Neural cell (in vitro differentiated cells): ENCODE measurements around the gene DNAJC5. TPM values are rescaled to one million over a fixed set of nuclear protein-coding genes. Genes with fewer than 3 reads are reported as not detected.

ENCODE experiments used
- H2AFZ ChIP-seq: fragments of 200-600, 300-800 bp; sonication (generic), shearing (Covaris generic); 2 replicates; pipeline ENCODE4 v1.6.0; 2014; ENCODE audit warnings: low read depth, mild to moderate bottlenecking, antibody characterized with exemption, low read length, moderate library complexity
- H3F3A ChIP-seq: fragments of 200-600 bp; shearing (Covaris generic); 2 replicates; pipeline ENCODE4 v1.6.1; 2016; ENCODE audit warnings: mild to moderate bottlenecking, moderate library complexity, mixed read lengths, antibody characterized with exemption, low read length; ENCODE audit not compliant: insufficient read depth, poor library complexity, severe bottlenecking
- H3K27ac ChIP-seq: fragments of 200-600, 300-800 bp; sonication (generic), shearing (Covaris generic); 2 replicates; pipeline ENCODE4 v1.5.1; 2014; ENCODE audit warnings: mild to moderate bottlenecking, low read length, moderate library complexity
- H3K27me3 ChIP-seq: fragments of 300-800, 200-600 bp; sonication (generic), shearing (Covaris generic); 2 replicates; pipeline ENCODE4 v1.6.0; 2014; ENCODE audit warnings: mild to moderate bottlenecking, low read depth, low read length, moderate library complexity; ENCODE audit not compliant: insufficient read depth
- H3K36me3 ChIP-seq: fragments of 300-800, 200-600 bp; sonication (generic), shearing (Covaris generic); 2 replicates; pipeline ENCODE4 v1.5.1; 2014; ENCODE audit warnings: mild to moderate bottlenecking, antibody characterized with exemption, low read length, moderate library complexity; ENCODE audit not compliant: insufficient read depth
- H3K4me2 ChIP-seq: fragments of 300-800, 200-600 bp; sonication (generic), shearing (Covaris generic); 2 replicates; pipeline ENCODE4 v1.6.0; 2014; ENCODE audit warnings: mild to moderate bottlenecking, low read length
- H3K4me3 ChIP-seq: fragments of 300-800, 200-600 bp; sonication (generic), shearing (Covaris generic); 2 replicates; pipeline ENCODE4 v1.5.1; 2014; ENCODE audit warnings: mild to moderate bottlenecking, low read length, moderate library complexity
- H3K79me2 ChIP-seq: fragments of 200-600 bp; shearing (Covaris generic); replicated peaks from 2 replicates; pipeline ENCODE4 v1.6.0; 2014; ENCODE audit warnings: mild to moderate bottlenecking, low read length, moderate library complexity; ENCODE audit not compliant: insufficient read depth
- H3K9ac ChIP-seq: fragments of 300-800, 200-600 bp; sonication (generic), shearing (Covaris generic); 2 replicates; pipeline ENCODE4 v1.6.1; 2016; ENCODE audit warnings: mild to moderate bottlenecking, low read length, mixed read lengths
- H3K9me2 ChIP-seq: fragments of 200-600 bp; shearing (Covaris generic); 2 replicates; pipeline ENCODE4 v1.6.1; 2016; ENCODE audit warnings: mild to moderate bottlenecking, low read length, mixed read lengths; ENCODE audit not compliant: insufficient read depth
- H3K9me3 ChIP-seq: fragments of 200-600, 300-800 bp; sonication (generic), shearing (Covaris generic); 2 replicates; pipeline ENCODE4 v1.6.1; 2016; ENCODE audit warnings: mild to moderate bottlenecking, mixed run types, low read length, moderate library complexity, mixed read lengths
- H4K20me1 ChIP-seq: fragments of 200-600 bp; shearing (Covaris generic); 2 replicates; pipeline ENCODE4 v1.6.1; 2016; ENCODE audit warnings: mild to moderate bottlenecking, mixed run types; ENCODE audit not compliant: insufficient read depth
- CTCF ChIP-seq: fragments of 450-650 bp; IDR thresholded peaks from 2 replicates; pipeline ENCODE4 v1.5.1; 2014; ENCODE audit warnings: antibody characterized with exemption, mild to moderate bottlenecking, moderate library complexity; ENCODE audit not compliant: poor library complexity, severe bottlenecking
- EP300 ChIP-seq: fragments of 450-650 bp; conservative IDR thresholded peaks from 2 replicates; pipeline ENCODE4 v1.6.1; 2014; ENCODE audit warnings: antibody characterized with exemption, mild to moderate bottlenecking, moderate library complexity; ENCODE audit not compliant: poor library complexity, severe bottlenecking
- EZH2 ChIP-seq: fragments of 200-600, 300-800 bp; shearing (Covaris generic), sonication (generic); IDR thresholded peaks from 2 replicates; pipeline ENCODE4 v1.6.1; 2014; ENCODE audit warnings: antibody characterized with exemption, low read length, borderline replicate concordance, mild to moderate bottlenecking; ENCODE audit not compliant: insufficient read depth, poor library complexity, severe bottlenecking
- MXI1 ChIP-seq: fragments of 450-650 bp; conservative IDR thresholded peaks from 2 replicates; pipeline ENCODE4 v1.6.1; 2014; ENCODE audit warnings: antibody characterized with exemption, mild to moderate bottlenecking; ENCODE audit not compliant: poor library complexity, severe bottlenecking
- POLR2AphosphoS5 ChIP-seq: IDR thresholded peaks from 2 replicates; pipeline ENCODE4 v1.6.1; 2012
- RAD21 ChIP-seq: fragments of 450-650 bp; conservative IDR thresholded peaks from 2 replicates; pipeline ENCODE4 v1.6.1; 2014; ENCODE audit warnings: antibody characterized with exemption, mild to moderate bottlenecking, moderate library complexity
- SMC3 ChIP-seq: fragments of 450-650 bp; conservative IDR thresholded peaks from 2 replicates; pipeline ENCODE4 v1.6.1; 2014; ENCODE audit warnings: antibody characterized with exemption, mild to moderate bottlenecking, moderate library complexity; ENCODE audit not compliant: poor library complexity
- TAF1 ChIP-seq: IDR thresholded peaks from 2 replicates; pipeline ENCODE4 v1.6.1; 2012; ENCODE audit warnings: low read depth
- polyA plus RNA-seq: library from polyadenylated mRNA; depleted of rRNA; stranded (reverse); fragments of >200 nt; gene quantifications from 2 replicates; pipeline ENCODE4 v1.2.3, GENCODE V29; 2014
- TF ChIP-seq, protein P1 (sequence below): IDR thresholded peaks from 2 replicates; pipeline ENCODE4 v1.6.1; 2012; ENCODE audit warnings: borderline replicate concordance

The DNAJC5 gene
- polyA plus RNA-seq, 1 donor from 2014 or later: 82.8 TPM

GRCh38 chr20:63876489-63877036 is 18.4 kb upstream of the DNAJC5 start:
- Histone ChIP-seq H3K9me2 (no peaks in the 10 kb centered on the region), H3K4me2 (no peak overlapping the region), H3K27ac (no peak overlapping the region), H4K20me1 (no peaks in the 10 kb centered on the region), H3K9me3 (no peaks in the 10 kb centered on the region), H3K79me2 (no peaks in the 10 kb centered on the region), H3F3A (no peaks in the 10 kb centered on the region), H3K9ac (no peak overlapping the region), H2AFZ (no peak overlapping the region), H3K36me3 (no peaks in the 10 kb centered on the region), H3K4me3 (no peak overlapping the region), H3K27me3 (no peaks in the 10 kb centered on the region)
- TF ChIP-seq CTCF (no peak), EZH2 (no peak), RAD21 (no peak)
- TF ChIP-seq, protein P1, sequence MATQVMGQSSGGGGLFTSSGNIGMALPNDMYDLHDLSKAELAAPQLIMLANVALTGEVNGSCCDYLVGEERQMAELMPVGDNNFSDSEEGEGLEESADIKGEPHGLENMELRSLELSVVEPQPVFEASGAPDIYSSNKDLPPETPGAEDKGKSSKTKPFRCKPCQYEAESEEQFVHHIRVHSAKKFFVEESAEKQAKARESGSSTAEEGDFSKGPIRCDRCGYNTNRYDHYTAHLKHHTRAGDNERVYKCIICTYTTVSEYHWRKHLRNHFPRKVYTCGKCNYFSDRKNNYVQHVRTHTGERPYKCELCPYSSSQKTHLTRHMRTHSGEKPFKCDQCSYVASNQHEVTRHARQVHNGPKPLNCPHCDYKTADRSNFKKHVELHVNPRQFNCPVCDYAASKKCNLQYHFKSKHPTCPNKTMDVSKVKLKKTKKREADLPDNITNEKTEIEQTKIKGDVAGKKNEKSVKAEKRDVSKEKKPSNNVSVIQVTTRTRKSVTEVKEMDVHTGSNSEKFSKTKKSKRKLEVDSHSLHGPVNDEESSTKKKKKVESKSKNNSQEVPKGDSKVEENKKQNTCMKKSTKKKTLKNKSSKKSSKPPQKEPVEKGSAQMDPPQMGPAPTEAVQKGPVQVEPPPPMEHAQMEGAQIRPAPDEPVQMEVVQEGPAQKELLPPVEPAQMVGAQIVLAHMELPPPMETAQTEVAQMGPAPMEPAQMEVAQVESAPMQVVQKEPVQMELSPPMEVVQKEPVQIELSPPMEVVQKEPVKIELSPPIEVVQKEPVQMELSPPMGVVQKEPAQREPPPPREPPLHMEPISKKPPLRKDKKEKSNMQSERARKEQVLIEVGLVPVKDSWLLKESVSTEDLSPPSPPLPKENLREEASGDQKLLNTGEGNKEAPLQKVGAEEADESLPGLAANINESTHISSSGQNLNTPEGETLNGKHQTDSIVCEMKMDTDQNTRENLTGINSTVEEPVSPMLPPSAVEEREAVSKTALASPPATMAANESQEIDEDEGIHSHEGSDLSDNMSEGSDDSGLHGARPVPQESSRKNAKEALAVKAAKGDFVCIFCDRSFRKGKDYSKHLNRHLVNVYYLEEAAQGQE: no peak

DNA sequence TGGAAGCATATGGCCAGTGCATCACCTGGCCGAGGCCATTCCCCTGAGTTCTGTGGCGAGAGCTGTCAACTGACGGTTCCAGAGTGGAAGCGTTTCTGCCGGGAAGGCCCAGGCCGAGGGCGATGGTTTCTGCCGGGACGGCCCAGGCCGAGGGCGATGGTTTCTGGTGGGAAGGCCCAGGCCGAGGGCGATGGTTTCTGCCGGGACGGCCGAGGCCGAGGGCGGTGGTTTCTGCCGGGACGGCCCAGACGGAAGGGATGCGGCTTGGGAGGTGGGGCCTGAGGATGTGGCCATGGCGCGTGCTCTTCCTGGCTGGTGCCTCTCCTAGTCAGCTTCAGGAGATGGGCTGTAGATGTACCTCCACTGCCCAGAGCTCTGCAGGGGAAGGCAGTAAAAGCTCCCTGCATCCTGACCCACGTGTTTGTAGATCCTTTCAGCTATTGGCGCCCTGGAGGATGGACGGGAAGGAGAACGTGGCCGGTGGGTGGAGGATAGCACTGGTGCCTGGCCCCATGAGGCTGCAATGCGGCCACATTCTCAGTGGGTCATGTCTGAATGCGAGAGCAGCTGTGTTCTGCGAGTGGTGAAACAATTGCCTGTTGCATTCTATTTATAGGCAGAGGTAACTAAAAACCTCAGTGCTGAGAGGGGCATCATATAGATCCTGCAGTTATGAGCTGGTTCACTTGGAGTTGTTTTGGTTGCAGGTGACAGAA is 17.0 kb upstream of the DNAJC5 start:
- no peak overlapping the region for H3K4me3 ChIP-seq
- no peaks in the 10 kb centered on the region for H3K9me2 ChIP-seq
- no peaks in the 10 kb centered on the region for H3K36me3 ChIP-seq
- no peak overlapping the region for H2AFZ ChIP-seq
- H3F3A ChIP-seq: no peaks in the 10 kb centered on the region
- H3K27me3 ChIP-seq: no peaks in the 10 kb centered on the region
- TF ChIP-seq MXI1 (no peak), RAD21 (no peak), EP300 (no peak), SMC3 (no peak), EZH2 (no peak), POLR2AphosphoS5 (no peak), TAF1 (no peak), CTCF (no peak)
- TF ChIP-seq, protein P1: no peak
- no peaks in the 10 kb centered on the region for H4K20me1 ChIP-seq
- no peak overlapping the region for H3K27ac ChIP-seq
- no peak overlapping the region for H3K4me2 ChIP-seq
- no peak overlapping the region for H3K9ac ChIP-seq
- no peaks in the 10 kb centered on the region for H3K79me2 ChIP-seq
- no peaks in the 10 kb centered on the region for H3K9me3 ChIP-seq
